Testis (tissue), 2 donors: ENCODE measurements around the gene DENND1A.

Source experiments
- POLR2A ChIP-seq: fragments of 450-650 bp; IDR thresholded peaks from one replicate; pipeline ENCODE4 v1.6.1; 2017; ENCODE audit warnings: antibody characterized with exemption, mild to moderate bottlenecking, moderate library complexity
- TF ChIP-seq, protein P1 (sequence below), 3 experiments: fragments of 450-650 bp in 2 of 3; fragments of 200-600 bp in 1 of 3; sonication (generic) in 1 of 3; IDR thresholded peaks; one replicate each; pipeline ENCODE4 v1.5.1; 2016 to 2019; ENCODE audit warnings: antibody characterized with exemption in 3 of 3, mild to moderate bottlenecking in 2 of 3, moderate library complexity in 1 of 3

DNA sequence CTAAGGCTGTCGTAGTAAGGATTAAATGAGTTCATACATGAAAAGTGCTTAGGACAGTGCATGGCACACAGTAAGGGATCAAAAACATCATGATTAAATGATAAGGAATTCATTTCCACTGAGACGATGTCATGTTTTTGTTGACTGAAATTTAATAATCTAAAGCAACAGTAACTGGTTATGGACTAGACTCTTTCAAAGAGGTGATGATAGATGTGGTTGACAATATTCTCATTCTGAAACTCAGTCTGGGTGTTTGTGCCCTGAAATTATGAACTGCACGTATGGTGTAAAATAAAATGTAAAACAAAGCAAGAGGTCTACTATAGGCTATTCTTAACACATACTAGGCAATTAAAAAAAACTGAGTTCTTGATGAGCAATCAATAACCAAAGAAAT, 280.0 kb downstream of the DENND1A start:
- TF ChIP-seq, protein P1, sequence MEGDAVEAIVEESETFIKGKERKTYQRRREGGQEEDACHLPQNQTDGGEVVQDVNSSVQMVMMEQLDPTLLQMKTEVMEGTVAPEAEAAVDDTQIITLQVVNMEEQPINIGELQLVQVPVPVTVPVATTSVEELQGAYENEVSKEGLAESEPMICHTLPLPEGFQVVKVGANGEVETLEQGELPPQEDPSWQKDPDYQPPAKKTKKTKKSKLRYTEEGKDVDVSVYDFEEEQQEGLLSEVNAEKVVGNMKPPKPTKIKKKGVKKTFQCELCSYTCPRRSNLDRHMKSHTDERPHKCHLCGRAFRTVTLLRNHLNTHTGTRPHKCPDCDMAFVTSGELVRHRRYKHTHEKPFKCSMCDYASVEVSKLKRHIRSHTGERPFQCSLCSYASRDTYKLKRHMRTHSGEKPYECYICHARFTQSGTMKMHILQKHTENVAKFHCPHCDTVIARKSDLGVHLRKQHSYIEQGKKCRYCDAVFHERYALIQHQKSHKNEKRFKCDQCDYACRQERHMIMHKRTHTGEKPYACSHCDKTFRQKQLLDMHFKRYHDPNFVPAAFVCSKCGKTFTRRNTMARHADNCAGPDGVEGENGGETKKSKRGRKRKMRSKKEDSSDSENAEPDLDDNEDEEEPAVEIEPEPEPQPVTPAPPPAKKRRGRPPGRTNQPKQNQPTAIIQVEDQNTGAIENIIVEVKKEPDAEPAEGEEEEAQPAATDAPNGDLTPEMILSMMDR (IDR thresholded peaks at IDR 0.05): no peak
- TF ChIP-seq POLR2A: no peak
